Cardiac muscle cell (in vitro differentiated cells and primary cell): Measurements from ENCODE around the gene CH25H. TPM values are rescaled to one million over a fixed set of nuclear protein-coding genes. Genes with fewer than 3 reads are reported as not detected.

ENCODE experiments used
- DNase-seq, 2 donors: peaks; one replicate each; pipeline versions ENCODE4 v3.0.0 to v3.0.0-alpha.2; 2010 to 2017; ENCODE audit warnings: low read depth in 1 of 2, low spot score in 1 of 2
- H3K27ac ChIP-seq: fragments of 200-600 bp; sonication (generic); 2 replicates; pipeline ENCODE4 v1.5.1; 2016
- H3K27me3 ChIP-seq: fragments of 200-600 bp; sonication (generic); 2 replicates; pipeline ENCODE4 v1.6.0; 2016; ENCODE audit warnings: control low read depth
- H3K36me3 ChIP-seq: fragments of 200-600 bp; sonication (generic); 2 replicates; pipeline ENCODE4 v1.5.1; 2016; ENCODE audit warnings: control low read depth
- H3K4me1 ChIP-seq: fragments of 200-600 bp; sonication (generic); 2 replicates; pipeline ENCODE4 v1.8.1; 2017; ENCODE audit warnings: low read depth, mild to moderate bottlenecking, mixed run types
- H3K4me3 ChIP-seq: fragments of 200-600 bp; sonication (generic); 2 replicates; pipeline ENCODE4 v1.5.1; 2016; ENCODE audit warnings: mild to moderate bottlenecking
- H3K9me3 ChIP-seq: fragments of 200-600 bp; sonication (generic); 2 replicates; pipeline ENCODE4 v1.5.1; 2017; ENCODE audit warnings: low read depth, mild to moderate bottlenecking, control low read depth
- polyA plus RNA-seq: library from polyadenylated mRNA; unstranded; fragments of >200 nt; fragmentation: Nextera tagmentation; extraction: Ambion mirVana; gene quantifications from 2 replicates; pipeline ENCODE4 v1.2.1, GENCODE V29; 2016
- total RNA-seq: library from RNA; depleted of rRNA; stranded (reverse); fragments of >200 nt; gene quantifications from 2 replicates; pipeline ENCODE4 v1.2.3, GENCODE V29; 2016
- TF ChIP-seq, protein P1 (sequence below): IDR thresholded peaks from 2 replicates; pipeline ENCODE4 v1.5.1; 2012; ENCODE audit warnings: low read depth, mild to moderate bottlenecking, low read length

The CH25H gene
- total and polyA plus RNA-seq, 2 experiments from 2014 or later = not detected

DNA sequence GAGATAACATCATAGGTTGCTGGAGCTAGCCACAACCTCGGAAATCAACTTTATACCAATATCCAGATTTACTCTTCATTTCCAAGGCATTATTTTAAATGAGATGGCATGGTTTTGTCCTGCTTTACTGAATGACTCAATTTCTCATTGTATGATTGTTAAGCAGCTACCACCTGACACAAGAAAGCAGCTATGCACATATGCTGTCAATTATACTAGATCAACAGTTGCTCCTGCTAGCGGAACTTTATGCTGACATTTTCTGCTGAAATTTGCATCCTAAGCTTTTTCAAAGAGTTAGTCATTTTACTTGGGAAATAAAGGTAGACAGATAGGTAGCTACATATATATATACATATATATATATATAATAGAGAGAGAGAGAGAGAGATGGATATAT lies 8.9 kb upstream of the CH25H start:
- Histone ChIP-seq H3K36me3 (no peaks in the 10 kb centered on the region), H3K4me1 (peaks cover 5% of the 10 kb centered on the region), H3K27me3 (peaks cover 13% of the 10 kb centered on the region), H3K27ac (no peak overlapping the region), H3K4me3 (no peak overlapping the region), H3K9me3 (no peaks in the 10 kb centered on the region)
- TF ChIP-seq, protein P1, sequence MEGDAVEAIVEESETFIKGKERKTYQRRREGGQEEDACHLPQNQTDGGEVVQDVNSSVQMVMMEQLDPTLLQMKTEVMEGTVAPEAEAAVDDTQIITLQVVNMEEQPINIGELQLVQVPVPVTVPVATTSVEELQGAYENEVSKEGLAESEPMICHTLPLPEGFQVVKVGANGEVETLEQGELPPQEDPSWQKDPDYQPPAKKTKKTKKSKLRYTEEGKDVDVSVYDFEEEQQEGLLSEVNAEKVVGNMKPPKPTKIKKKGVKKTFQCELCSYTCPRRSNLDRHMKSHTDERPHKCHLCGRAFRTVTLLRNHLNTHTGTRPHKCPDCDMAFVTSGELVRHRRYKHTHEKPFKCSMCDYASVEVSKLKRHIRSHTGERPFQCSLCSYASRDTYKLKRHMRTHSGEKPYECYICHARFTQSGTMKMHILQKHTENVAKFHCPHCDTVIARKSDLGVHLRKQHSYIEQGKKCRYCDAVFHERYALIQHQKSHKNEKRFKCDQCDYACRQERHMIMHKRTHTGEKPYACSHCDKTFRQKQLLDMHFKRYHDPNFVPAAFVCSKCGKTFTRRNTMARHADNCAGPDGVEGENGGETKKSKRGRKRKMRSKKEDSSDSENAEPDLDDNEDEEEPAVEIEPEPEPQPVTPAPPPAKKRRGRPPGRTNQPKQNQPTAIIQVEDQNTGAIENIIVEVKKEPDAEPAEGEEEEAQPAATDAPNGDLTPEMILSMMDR = no peak
- DNase-seq = no peak

DNA sequence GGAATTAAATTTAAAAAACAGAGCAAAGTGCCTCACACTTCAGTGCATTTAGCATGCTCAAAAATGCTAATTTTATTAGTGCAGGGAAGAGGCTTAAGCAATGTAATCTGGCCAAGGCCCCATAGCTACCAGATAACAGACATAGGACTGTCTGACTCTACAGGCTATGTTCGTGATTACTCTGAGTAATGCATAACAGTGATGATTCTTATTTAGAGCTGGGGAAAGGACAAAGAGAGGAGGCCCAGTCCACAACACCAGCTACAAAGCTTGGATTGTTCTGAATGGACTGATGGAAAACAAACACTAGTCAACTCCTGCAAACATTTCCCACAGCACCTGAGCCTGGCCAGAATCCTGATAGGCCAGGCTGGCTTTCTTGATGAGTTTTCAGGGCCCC lies 8.4 kb upstream of the CH25H start:
- peaks cover 19% of the 10 kb centered on the region for H3K27me3 ChIP-seq
- peak in 1 of 2 donors; percentile 27 for DNase-seq
- H3K4me1 ChIP-seq = peaks cover 5% of the 10 kb centered on the region
- no peaks in the 10 kb centered on the region for H3K9me3 ChIP-seq
- no peak overlapping the region for H3K27ac ChIP-seq
- H3K36me3 ChIP-seq = no peaks in the 10 kb centered on the region
- TF ChIP-seq, protein P1 = no peak
- H3K4me3 ChIP-seq = no peak overlapping the region

DNA sequence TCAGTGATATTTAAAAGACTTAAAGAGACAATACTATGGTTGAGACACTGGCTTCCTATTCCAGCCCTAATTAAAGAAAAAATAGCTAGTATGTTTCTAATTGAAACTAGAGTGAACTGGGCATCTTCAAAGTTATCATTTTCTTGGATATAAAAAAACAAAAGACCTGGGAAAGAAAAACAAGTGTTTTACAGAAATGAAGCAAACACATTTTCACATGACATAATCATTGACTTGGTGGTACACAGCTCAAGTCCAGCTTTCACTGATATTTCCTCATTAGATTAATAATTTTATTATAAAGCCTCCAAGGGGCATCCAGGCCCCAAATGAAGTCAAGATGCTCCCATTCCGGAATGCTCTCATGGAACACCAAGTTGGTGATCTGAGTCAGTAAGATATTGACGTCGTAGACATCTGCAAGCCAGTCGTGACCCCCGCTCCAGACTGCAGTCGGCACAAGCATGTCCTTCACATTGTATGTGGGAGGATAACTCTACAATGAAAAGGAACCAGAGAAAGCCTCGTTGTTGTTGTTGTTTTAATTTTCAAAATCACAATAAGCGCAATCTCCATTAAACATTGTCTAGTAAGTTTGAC lies 7.5 kb upstream of the CH25H start:
- Histone ChIP-seq H3K4me3 (no peak overlapping the region), H3K27me3 (peaks cover 27% of the 10 kb centered on the region), H3K27ac (no peak overlapping the region), H3K4me1 (peaks cover 5% of the 10 kb centered on the region), H3K9me3 (no peaks in the 10 kb centered on the region), H3K36me3 (no peaks in the 10 kb centered on the region)
- no peak for DNase-seq
- TF ChIP-seq, protein P1 = no peak

DNA sequence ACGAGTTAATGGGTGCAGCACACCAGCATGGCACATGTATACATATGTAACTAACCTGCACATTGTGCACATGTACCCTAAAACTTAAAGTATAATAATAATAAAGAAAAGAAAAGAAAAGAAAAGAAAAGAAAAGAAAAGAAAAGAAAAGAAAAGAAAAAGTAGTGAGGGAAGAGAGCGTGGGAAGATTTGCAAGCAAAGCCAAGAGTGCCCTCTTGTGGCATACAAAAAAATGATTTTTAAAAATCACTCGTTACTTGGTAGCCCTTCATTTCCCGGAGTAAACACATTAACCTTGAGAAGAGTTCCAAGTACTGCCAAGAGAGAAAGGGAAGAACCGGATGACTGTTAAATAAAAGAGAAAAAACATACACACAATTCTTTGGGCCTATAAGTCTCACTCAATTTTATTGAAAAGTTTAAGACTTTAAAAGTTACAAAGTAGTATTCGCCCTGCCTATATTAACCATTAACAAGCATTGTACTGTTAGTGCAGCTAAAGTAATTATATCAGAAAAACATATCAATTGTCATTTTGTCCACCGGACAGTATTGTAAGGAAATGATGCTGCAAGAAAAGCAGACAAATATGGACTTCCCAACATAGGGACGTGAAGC lies 6.2 kb upstream of the CH25H start:
- peak; percentile 59 to 74 for DNase-seq
- Histone ChIP-seq H3K9me3 (no peaks in the 10 kb centered on the region), H3K4me1 (peaks cover 5% of the 10 kb centered on the region), H3K27me3 (peaks cover 41% of the 10 kb centered on the region), H3K4me3 (no peak overlapping the region), H3K27ac (no peak overlapping the region), H3K36me3 (no peaks in the 10 kb centered on the region)
- TF ChIP-seq, protein P1 = peak; percentile 42

DNA sequence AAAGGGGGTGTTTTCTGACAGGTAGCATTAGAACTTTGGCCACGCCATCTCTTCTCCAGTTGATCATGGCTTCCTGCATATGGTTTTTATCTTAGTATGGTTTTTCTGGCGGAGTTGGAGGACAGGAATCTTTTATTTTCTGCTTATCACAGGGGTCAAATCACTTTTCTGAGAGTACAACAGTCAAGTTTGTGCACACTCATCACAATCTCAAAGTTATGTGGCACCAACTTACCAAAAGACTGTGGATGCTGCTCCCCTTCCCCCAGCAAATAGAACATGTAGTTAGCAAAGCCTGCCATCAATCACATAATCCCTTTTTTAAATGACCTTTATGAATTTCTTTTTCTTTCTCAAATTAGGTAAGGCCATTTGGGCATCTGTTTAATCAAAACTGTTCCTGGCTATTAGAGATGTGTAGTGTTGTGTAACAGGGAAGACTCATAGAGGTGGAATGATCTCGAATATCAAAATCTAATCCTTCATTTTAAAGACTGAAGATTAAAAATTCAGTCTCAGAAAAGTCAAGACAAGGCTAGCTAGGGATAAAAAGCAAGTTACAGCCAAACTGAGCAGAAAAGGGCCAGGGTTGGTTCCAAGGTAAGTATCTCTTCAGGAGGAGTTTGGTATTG lies 3.8 kb upstream of the CH25H start:
- peaks cover 65% of the 10 kb centered on the region for H3K27me3 ChIP-seq

More for the DNA sequence above, 3.8 kb upstream of the CH25H start:
- Histone ChIP-seq H3K27ac (no peak overlapping the region), H3K4me3 (no peak overlapping the region), H3K4me1 (peaks cover 11% of the 10 kb centered on the region), H3K36me3 (no peaks in the 10 kb centered on the region), H3K9me3 (no peaks in the 10 kb centered on the region)
- TF ChIP-seq, protein P1 = no peak
- DNase-seq = no peak
